Mucosa of descending colon (tissue), 3 donors: ENCODE results near the gene H2BK1. TPM values are rescaled to one million over a fixed set of nuclear protein-coding genes. Genes with fewer than 3 reads are reported as not detected.

Source experiments
- ATAC-seq: fragments of 200-7000 bp; cut with Tn5 transposase; one replicate; pipeline ENCODE4 v1.9.1; 2020; ENCODE audit warnings: mild to moderate bottlenecking, moderate library complexity
- DNase-seq, 3 donors: peaks; one replicate each; pipeline ENCODE4 v3.0.0-alpha.2; 2020
- H3K36me3 ChIP-seq: fragments of 200-600 bp; one replicate; pipeline ENCODE4 v1.8.0; 2021; ENCODE audit warnings: low read depth, mild to moderate bottlenecking
- H3K4me1 ChIP-seq: fragments of 200-600 bp; one replicate; pipeline ENCODE4 v1.8.0; 2021; ENCODE audit warnings: low read depth, mild to moderate bottlenecking
- H3K4me3 ChIP-seq: fragments of 200-600 bp; one replicate; pipeline ENCODE4 v1.8.0; 2021; ENCODE audit warnings: mild to moderate bottlenecking
- H3K9me3 ChIP-seq: fragments of 200-600 bp; one replicate; pipeline ENCODE4 v1.8.0; 2021; ENCODE audit warnings: mild to moderate bottlenecking
- CTCF ChIP-seq: fragments of 200-600 bp; IDR thresholded peaks from one replicate; pipeline ENCODE4 v1.8.0; 2022; ENCODE audit warnings: antibody characterized with exemption, mild to moderate bottlenecking
- intact Hi-C, 2 donors: fragments of 100-400 bp; cut with DNase I in 1 of 2; cut with micrococcal nuclease in 1 of 2; formaldehyde crosslinking; loops; one replicate each; pipeline versions ENCODE4 v1.11.0 to v1.11.1; 2022; cut with DNase I, micrococcal nuclease
- total RNA-seq, 3 donors: library from RNA; stranded (reverse); fragmentation: NEBNext Ultra II Directional in 2 of 3; extraction: Animal tissue kit (Norgen Biotek cat#: 25700) in 2 of 3; gene quantifications; one replicate each; pipeline versions ENCODE4 v1.2.1 to v1.2.4, GENCODE V29; 2021 to 2023
- donor health status: DM: no; HTN: no; CAD: no; lungs with moderate emphysema.
- donor health status: DM: no; HTN: no; CAD: no.
- donor health status: DM: no; HTN: yes; CAD: no.

H2BK1 gene
- total RNA-seq, 3 donors from 2014 or later, result not detected

GRCh38 chr7:151225948-151226510, 15.7 kb upstream of the H2BK1 start:
- H3K36me3 ChIP-seq, result no peaks in the 10 kb centered on the region
- intact Hi-C loops, result no loop called here
- DNase-seq, result no peak
- no peak for TF ChIP-seq CTCF
- no peaks in the 10 kb centered on the region for H3K9me3 ChIP-seq
- peaks cover 25% of the 10 kb centered on the region for H3K4me1 ChIP-seq
- no peak overlapping the region for H3K4me3 ChIP-seq
- no peak for ATAC-seq

- intact Hi-C loops, result no loop called here
- Histone ChIP-seq H3K4me1 (peaks cover 21% of the 10 kb centered on the region), H3K4me3 (no peak overlapping the region), H3K9me3 (no peaks in the 10 kb centered on the region), H3K36me3 (no peaks in the 10 kb centered on the region)
- no peak for TF ChIP-seq CTCF
- no peak for DNase-seq
- no peak for ATAC-seq
Measured at GRCh38 chr7:151223728-151224127, 13.4 kb upstream of the H2BK1 start.

GRCh38 chr7:151218170-151218569, 7.9 kb upstream of the H2BK1 start:
- no peak overlapping the region for H3K4me3 ChIP-seq
- ATAC-seq (no peak), DNase-seq (no peak)
- no peak for TF ChIP-seq CTCF
- peaks cover 4% of the 10 kb centered on the region for H3K36me3 ChIP-seq
- intact Hi-C loops, result no loop called here
- H3K4me1 ChIP-seq, result peaks cover 3% of the 10 kb centered on the region
- no peaks in the 10 kb centered on the region for H3K9me3 ChIP-seq

GRCh38 chr7:151215396-151215795, 5.1 kb upstream of the H2BK1 start:
- TF ChIP-seq CTCF, result no peak
- DNase-seq (peak in 2 of 3 donors; percentile 34 to 44), ATAC-seq (peak; percentile 93)
- Histone ChIP-seq H3K4me3 (no peak overlapping the region), H3K4me1 (peaks cover 3% of the 10 kb centered on the region), H3K36me3 (peaks cover 4% of the 10 kb centered on the region), H3K9me3 (no peaks in the 10 kb centered on the region)
- intact Hi-C loops, result no loop called here

- TF ChIP-seq CTCF, result no peak
- no peaks in the 10 kb centered on the region for H3K9me3 ChIP-seq
Measured at GRCh38 chr7:151213826-151214225, 3.5 kb upstream of the H2BK1 start.

GRCh38 chr7:151212626-151213025, 2.3 kb upstream of the H2BK1 start:
- intact Hi-C loops, result no loop called here
- peaks cover 3% of the 10 kb centered on the region for H3K4me1 ChIP-seq
- ATAC-seq (no peak), DNase-seq (no peak)
- no peak overlapping the region for H3K4me3 ChIP-seq
- no peaks in the 10 kb centered on the region for H3K9me3 ChIP-seq
- no peak for TF ChIP-seq CTCF
- H3K36me3 ChIP-seq, result peaks cover 4% of the 10 kb centered on the region

More at GRCh38 chr7:151213826-151214225, 3.5 kb upstream of the H2BK1 start:
- peaks cover 4% of the 10 kb centered on the region for H3K36me3 ChIP-seq
- H3K4me1 ChIP-seq, result peaks cover 3% of the 10 kb centered on the region
- intact Hi-C loops, result no loop called here
- H3K4me3 ChIP-seq, result no peak overlapping the region
- ATAC-seq, result no peak
- no peak for DNase-seq
